GM18867 (cell line): Measurements from ENCODE around the gene UGT1A5.

ENCODE experiments used
- ATAC-seq: cut with Tn5 transposase; IDR thresholded peaks from one replicate; pipeline ENCODE4 v1.9.1; 2021; ENCODE audit warnings: mild to moderate bottlenecking, moderate library complexity; ENCODE audit not compliant: unreplicated experiment

The UGT1A5 gene

DNA sequence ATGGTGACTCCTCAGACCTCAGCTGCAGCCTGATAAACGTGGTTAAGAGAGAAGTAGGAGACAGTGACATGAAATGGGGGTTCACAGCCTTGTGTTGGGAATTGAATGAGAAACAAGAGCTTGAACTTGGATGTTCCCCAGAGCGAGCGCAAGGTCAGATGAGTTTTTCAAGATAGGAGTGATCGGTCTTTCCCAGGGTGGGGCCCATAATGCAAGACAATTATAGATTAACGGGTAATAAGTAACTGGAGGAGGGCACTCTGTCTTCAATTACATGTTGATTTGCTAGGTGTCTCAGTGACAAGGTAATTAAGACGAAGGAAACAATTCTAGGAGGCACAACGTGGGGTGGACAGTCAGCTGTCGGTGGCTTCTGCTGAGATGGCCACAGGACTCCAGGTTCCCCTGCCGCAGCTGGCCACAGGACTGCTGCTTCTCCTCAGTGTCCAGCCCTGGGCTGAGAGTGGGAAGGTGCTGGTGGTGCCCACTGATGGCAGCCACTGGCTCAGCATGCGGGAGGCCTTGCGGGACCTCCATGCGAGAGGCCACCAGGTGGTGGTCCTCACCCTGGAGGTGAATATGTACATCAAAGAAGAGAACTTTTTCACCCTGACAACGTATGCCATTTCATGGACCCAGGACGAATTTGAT is at the start of gene UGT1A5:
Gene UGT1A5, plus strand, starts transcription at position 297 of the 651 bp plus-strand sequence. Its CDS starts 85 bp downstream, at position 382.
- no peak for ATAC-seq

DNA sequence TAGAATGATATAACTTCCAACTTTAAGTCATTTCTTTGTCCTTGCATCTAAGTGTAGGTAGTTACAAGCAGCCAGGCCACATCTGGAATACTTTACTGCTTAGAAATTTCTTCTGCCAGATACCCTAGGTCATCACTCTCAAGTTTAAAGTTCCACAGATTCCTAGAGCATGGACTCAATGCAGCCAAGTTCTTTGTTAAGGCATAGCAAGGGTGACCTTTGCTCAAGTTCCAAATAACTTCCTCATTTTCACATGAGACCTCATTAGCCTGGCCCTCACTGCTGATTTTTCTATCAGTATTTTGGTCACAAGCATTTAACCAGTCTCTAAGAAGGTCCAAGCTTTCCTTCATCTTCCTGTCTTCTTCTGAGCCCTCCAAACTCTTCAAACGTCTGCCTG is 48.8 kb upstream of the UGT1A5 start:
- no peak for ATAC-seq

DNA sequence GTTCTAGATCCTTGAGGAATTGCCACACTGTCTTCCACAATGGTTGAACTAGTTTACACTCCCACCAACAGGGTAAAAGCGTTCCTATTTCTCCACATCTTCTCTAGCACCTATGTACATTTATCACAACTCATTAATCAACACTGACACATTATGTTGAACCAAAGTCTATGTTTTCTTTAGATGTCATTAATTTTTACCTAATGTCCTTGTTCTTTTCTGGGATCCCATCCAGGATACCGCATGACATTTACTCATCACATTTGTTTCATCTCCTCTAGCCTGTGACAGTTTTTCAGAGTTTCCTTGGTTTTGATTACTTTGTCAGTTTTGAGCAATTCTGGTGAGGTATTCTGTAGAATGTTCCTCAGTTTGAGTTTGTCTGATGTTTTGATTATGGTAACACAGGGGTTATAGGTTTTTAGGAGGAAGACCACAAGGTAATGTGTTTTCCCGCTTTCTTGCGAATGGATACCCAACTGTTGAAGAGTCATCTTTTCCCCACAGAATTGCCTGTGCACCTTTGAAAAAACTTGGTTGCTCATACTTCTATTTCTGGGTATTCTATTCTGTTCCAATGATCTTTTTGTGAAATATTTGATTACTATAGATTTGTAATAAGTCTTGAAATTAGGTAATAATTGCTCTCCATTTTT is 44.0 kb upstream of the UGT1A5 start:
- no peak for ATAC-seq

DNA sequence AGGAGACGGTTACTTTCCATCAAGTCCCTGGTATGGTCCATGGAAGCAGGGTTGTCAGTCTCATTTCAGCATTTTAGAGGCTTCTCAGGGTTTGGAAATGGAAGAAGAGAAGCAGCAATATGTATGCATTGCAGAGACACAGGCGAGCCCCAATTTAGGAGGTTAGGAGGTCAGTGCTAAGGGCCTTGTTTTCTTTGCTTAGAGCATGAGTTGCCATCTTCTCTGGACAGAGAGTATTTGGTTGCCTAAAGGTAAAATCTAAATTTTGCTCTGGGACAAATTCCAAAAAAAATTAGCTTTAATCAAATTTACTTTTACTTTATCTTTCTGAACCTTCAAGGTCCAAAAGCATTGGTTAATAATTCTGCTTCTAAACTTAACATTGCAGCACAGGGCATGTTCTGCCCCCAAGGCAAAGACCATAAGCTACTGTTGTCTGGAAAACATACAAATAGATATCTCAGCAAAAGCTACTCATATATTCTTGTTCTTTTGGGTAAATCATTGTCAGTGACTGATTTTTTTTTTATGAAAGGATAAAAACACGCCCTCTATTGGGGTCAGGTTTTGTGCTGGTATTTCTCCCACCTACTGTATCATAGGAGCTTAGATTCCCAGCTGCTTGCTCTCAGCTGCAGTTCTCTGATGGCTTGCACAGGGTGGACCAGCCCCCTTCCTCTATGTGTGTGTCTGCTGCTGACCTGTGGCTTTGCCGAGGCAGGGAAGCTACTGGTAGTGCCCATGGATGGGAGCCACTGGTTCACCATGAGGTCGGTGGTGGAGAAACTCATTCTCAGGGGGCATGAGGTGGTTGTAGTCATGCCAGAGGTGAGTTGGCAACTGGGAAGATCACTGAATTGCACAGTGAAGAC is 41.2 kb upstream of the UGT1A5 start, which contains the start of gene UGT1A9:
Gene UGT1A9, plus strand, starts transcription at position 609 of the 872 bp plus-strand sequence. Its CDS starts 37 bp downstream, at position 646.
- ATAC-seq = no peak

DNA sequence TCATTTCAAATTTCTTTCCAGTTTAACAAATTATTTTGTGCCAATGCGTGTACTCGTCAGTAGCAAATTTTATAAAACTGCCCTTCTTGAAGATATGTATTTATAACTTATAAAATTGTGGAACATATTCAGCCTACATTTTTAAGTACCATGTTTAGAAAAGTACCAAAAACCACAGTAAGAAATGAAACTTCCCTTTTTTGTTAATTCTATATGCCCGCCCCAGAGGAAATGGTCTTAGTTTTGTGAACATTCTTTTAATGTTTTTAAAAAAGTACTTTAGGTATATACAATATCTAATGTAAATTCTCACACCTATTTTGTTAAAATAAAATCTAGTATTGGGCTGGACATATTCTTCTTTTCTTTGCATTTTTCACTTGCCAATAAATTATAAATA is 39.8 kb upstream of the UGT1A5 start:
- no peak for ATAC-seq

DNA sequence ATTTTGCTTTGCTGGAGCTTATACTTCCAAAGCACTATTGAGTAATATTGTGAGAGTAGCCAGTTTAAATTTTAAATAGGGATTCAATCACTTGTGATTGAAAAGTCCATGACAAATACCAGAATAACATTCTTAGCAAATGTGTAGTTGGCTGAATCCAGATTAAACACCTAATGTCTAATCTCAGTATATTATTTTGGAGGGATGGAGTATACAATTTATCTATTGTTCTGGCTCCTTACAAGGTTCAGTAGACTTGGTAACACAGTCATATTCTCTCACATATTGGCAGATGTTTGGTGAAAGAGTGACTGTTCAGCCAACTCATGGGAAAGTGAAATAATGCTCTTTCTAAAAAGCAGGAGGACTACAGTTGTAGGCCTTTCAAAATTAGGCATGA is 38.8 kb upstream of the UGT1A5 start:
- ATAC-seq = no peak

DNA sequence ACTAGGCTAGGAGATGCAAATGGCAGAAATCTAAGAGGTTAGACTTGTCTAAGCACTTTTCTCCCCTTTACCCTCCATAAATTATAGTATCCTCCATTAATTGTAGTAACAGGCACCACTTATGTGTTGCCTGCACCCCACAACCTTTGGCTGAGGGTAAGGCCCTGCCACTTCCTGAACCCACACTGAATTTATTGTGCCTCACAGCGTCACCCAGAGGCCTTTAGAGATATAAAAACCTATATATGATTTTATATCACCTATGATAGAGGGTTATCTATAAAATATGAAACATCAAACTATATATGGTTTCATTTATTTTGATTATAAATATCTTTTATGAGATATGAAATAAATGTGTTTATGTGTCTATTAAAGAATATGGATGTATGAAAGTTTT is 38.4 kb upstream of the UGT1A5 start:
- no peak for ATAC-seq

DNA sequence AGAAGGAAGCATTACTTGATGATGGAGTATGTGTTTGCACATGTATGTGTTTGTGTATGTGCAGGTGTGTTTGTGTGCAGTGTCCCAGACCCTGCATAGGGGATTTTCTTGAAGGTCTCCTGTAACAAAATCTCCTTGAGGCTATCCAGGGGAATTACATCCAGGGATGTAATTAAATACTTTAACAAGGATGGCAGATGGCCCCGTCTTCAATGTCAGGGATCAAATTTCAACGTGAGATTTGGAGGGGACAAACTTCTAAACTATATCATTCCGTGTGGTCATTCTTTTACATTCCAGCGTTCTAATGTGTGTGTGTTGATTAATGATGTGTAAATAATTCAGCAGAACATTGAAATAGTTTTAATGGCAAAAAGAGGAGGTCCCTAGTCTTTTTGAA is 37.7 kb upstream of the UGT1A5 start:
- no peak for ATAC-seq

DNA sequence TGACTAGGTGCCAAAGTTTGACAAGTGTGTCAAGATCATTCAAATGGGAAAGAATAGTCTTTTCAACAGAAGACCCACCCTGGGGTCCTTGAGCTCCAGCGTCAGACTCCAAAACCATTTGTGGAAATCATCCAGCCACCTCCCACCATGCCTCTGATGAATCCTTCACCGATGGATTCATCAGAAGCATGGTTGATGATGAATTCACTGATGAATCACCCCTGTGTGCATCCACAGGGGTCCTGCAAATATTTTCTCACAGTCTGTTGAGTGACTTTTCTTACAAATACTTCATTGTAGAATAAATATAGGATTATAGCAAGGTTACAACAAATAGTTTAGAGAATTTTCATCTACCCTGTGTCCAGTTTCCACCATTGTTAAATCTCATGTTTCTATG is 36.7 kb upstream of the UGT1A5 start:
- no peak for ATAC-seq

DNA sequence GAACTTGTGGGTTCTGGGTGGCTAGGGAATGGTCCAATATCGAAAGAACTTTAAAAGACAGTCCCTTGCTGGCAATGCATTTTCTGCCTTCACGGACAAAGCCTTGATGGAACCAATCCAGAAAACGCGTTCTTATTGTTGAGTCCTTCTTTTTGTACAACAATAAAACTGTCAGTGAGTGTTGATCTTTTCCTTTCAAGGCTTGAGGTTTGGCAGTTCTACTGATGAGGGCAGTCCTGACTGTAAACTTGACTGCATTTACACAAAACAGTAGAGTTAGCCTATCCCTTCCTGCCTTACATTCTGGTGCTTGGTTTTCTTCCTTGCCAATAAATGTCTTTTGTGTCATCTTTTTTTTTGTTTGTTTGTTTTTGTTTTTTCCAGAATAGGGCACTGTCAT is 33.5 kb upstream of the UGT1A5 start:
- no peak for ATAC-seq

DNA sequence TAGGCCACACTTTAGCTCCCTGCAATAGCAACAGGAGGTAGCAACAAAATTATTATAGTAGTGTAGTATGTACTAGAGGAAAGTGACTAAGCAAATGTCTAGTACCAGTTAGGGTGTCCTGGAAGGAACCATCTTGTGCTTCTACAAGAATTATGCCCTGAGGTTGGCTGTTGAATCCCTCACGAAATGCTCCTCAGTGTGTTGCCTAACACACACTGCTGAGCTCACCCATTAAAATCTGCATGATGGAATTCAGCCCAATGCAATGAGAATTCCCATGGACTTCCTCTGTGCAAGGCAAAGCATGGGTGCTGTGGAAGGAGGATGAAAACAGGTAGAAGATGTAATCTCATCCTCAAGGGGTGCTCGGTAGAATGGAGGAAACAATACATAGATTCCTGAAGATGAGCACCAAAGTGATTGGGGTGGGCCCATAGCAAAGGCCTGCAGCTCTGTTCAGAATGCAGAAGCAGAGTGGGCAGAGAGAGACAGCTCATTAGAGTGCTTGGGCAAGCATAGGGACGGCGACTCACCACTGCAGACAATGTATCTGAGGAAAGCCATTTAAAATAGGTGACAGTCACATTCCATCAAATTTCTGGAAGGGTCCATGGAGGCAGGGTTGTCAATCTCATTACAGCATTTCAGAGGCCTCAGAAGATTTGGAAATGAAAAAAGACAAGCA is 32.2 kb upstream of the UGT1A5 start:
- ATAC-seq = no peak

DNA sequence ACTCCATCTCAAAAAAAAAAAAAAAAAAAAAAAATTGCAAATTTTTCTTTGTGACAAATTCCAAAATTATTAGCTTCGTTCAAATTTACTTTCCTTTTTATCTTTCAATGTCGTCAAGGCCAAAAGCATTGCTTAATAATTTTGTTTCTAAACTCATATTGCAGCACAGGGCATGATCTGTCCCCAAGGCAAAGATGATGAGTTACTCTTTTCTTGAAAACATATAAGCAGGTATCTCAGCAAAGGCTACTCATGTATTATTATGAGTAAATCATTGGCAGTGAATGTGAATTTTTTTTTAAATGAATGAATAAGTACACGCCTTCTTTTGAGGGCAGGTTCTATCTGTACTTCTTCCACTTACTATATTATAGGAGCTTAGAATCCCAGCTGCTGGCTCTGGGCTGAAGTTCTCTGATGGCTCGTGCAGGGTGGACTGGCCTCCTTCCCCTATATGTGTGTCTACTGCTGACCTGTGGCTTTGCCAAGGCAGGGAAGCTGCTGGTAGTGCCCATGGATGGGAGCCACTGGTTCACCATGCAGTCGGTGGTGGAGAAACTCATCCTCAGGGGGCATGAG is 31.1 kb upstream of the UGT1A5 start, which contains the start of gene UGT1A7:
Gene UGT1A7, plus strand, starts transcription at position 381 of the 579 bp plus-strand sequence. Its CDS starts 37 bp downstream, at position 418.
- no peak for ATAC-seq

DNA sequence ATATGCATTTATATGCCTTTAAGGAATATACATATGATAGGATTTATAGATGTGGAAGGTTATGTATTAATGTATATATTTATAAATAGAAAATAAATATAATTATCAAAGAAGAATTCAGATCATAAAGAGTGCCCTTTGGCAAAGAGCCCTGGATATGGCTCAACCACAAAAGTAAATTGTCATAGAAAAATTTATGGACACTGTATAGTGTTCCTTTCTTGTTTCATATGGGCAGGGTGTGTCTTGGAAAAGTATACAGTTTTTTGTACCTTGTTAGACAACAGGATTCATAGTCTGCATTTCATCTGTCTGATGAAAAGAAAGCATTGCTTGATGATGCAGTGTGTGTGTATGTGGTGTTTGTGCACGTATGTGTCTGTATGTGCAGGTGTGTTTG is 28.1 kb upstream of the UGT1A5 start:
- ATAC-seq = no peak

DNA sequence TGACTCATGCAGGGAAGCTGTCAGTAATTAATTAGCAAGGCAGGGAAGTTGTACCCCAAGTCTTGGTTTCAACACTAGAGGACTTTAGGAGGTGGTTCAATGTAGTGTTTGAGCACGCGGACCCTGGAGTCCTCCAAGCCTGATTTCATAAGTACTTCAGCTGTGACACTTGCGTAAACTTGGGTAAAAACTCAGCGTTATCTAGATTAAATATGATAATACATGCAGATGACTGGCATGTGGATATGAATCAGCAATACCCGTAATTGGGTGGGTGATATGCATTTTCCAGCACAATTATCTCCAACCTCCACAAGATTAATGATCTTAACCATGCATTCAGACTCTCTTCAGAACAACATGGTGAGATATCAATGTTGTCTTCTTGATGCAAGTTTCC is 25.8 kb upstream of the UGT1A5 start:
- ATAC-seq = no peak

DNA sequence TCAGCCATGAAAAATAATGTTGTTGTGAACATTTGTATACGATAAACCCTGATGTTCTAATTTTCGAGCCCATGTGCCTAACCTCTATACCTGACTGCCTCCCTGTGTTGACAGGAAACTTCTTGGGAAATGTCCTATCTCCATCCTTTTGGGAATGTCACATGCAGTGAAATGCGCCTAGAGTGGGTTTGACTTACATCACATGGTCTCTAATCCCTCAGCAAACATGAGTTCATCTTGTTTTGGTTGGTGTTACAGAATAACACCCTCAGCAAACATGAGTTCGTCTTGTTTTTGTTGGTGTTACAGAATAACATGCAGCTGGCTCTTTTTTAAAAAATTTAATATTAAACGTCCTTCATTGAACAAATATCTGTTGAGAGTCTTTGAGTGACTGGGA is 24.4 kb upstream of the UGT1A5 start:
- no peak for ATAC-seq

DNA sequence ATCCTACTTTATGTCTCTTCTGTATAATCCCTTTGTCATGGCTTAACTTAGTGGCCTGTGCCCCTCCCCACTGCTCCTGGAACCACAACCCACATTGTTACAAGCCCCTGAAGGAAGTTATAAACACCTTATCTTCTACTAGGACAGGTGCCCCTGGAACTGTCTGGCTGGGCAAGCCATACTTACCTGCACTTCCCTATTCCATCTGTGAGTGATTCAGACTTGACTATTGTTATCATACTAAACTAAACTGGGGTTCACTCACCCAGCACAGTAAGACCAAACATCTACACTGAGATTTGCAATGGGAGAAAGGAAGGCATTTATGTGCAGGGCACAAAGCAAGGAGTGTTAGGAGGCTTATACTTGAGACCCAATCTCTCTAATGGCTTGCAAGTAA is 23.7 kb upstream of the UGT1A5 start:
- ATAC-seq = no peak

DNA sequence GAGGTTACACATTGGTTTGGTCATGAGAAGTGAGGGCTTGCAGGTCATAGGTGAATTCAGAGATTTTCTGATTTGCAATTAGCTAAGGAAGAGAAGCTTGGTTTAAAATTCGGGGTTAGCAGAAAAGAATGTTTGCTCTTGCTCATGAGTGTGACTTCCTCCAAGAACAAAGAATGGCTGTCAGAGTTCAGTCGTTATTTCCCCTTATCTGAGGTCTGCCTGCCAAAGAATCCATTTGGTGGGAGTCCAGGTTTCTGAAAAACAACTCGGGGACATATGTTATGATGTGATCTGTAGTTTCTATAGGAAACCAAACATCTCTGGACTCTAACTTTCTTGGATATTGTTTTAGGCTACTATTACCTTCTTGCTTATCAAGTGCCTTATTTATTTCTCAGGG is 23.2 kb upstream of the UGT1A5 start:
- ATAC-seq = no peak

DNA sequence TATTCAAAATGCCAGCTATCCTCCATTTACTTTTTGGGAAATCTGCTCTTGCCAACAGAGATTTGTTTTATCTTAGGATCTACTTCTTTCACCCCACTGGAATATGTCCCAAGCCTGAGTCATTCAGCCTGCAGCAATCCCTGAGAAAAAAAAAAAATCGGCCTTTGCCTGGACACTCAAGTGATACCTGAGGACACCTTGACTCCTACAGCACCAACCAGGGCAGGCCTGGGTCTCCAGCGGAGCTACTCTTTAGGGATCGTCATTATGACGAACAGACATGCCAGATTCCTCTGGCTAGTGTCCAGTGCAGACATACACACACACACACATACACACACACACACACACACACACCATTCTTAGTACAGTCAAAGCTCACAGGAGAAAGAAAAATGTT is 22.3 kb upstream of the UGT1A5 start:
- ATAC-seq = no peak

DNA sequence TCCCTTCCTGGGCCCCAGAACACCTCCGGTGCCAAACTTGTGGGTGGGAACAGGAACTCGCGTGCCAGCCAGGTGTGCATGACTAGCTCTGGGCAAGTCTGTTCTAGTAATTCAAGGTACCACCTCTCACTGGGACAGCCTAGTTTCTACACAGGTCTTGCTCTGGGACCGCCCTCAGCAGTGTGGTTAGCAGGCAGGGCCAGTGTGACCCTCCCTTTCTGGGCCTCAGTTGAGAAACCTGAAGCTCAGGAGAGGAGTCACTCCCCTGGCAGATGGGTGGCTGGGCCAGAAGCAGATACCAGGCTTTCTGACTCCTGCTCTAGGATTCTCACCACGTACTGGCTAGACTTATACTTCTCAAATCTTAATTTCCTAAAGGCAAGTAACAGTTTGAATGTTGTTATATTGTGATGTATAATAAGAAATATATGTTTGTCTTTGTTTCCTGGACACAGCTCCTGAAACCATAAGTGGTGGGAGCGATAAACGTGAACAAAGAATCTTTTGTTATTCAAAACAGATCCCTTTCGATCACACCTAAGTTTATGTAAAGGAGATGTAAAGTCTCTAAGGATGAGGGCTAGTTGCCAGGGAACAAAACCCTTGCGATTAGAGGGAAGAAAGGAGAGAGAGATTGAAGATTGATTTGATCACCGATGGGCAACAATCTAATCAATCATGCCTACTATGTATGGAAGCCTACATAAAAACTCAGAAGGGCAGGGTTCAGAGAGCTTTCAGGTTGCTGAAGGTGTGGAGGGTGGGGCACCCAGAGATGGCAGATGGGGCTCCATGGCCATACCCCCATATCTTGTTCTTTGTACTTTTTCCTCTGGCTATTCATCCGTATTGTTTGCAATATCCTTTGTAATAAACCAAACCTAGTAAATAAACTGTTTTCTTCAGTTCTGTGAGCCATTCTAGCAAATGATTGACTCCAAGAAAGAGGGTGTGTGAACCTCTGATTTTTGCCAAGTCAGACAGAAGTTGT is 21.0 kb upstream of the UGT1A5 start:
- no peak for ATAC-seq

DNA sequence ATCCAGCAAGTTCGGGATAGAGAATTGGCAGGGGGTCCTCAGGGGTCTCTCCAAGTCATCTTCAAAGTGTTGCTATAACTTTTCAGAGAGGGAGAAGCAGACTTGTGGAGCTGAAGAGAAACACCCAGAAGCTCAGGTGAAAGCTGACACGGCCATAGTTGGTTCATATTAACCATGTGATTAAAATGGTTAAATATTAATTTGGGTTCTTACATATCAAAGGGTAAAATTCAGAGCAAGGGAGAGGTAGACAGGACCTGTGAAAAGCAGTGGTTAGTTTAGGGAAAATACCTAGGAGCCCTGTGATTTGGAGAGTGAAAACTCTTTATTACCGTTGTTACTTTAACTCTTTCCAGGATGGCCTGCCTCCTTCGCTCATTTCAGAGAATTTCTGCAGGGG is 20.1 kb upstream of the UGT1A5 start, which contains the start of gene UGT1A6:
Gene UGT1A6, plus strand, starts transcription at position 243 of the 400 bp plus-strand sequence. Its CDS starts 115 bp downstream, at position 358.
- ATAC-seq = no peak
